Right renal cortex interstitium (tissue), 3 donors: ENCODE data around the gene TMC6. TPM values are rescaled to one million over a fixed set of nuclear protein-coding genes. Genes with fewer than 3 reads are reported as not detected.
"Not testable (repeated sequence)": the region's sequence is repeated elsewhere in the genome, so short reads cannot be mapped to it uniquely, and the experiment has no call there.

ENCODE experiments used
- DNase-seq, 3 donors: peaks; one replicate each; pipeline ENCODE4 v3.0.0-alpha.2; 2013; ENCODE audit warnings: low read depth in 3 of 3, low spot score in 2 of 3
- polyA plus RNA-seq, 3 donors: library from polyadenylated mRNA; unstranded; fragments of 120-200 nt; gene quantifications; one replicate each; pipeline ENCODE4 v1.2.1, GENCODE V29; 2013; ENCODE audit not compliant: insufficient read length in 3 of 3

Gene TMC6
- polyA plus RNA-seq, 3 donors, result 13.4 to 20.1 (median 17.4) TPM

DNA sequence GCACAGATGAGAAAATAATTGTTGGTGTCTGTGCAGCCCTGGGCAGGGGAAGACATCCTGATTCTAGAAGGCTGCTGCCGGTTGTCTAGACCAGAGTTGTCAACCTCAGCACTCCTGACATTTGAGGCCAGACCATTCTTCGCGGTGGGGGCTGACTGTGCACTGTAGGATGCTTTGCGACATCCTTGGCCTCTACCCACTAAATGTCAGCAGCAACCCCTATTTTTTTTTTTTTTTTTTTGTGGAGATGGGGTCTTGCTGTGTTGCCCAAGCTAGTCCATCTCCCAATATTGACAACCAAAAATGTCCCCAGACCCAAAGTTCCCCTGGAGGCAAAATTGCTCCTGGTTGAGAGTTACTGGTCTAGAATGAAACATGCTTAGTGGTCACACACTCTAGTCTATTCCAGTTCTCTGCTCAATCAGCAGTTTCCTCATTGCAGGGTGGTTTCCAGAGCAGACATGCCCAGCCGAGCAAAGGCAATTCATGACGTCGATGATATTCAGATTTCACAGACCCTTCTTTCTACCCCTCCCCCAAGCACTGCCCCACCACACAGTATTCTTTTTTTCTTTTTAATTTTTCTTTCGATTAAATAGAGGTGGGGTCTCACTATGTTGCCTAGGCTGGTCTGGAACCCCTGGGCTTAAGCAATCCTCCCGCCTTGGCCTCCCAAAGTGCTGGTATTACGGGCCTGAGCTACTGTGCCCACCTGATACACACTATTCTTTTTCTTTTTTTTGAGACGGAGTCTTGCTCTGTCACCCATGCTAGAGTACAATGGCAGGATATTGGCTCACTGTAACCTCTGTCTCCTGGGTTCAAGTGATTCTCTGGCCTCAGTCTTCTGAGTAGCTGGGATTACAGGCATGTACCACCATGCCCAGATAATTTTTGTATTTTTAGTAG, 26.6 kb upstream of the TMC6 start:
- DNase-seq, result no peak

DNA sequence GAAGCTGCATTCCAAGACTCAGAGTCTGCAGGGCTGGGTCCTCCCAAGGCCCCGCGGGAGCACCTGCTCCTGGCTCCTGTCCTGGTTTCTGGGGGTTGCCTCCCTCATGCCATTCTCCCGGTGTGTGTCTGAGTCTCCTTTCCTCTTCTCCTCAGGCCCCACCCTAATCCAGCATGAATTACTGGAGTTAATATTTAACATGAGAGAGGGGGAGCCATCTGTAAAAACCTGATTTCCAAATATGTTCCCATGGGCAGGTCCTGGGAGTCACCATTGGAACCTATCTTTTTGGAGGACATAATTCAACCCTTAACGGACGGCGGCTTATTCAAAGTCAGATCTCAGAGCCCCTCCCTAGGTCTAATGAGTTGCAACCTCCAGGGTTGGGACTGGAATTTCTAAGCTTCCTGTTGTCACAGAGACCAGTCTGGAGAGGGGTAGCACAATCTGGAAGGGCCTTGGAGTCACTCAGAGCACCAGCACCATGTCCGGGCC, 23.0 kb upstream of the TMC6 start:
- no peak for DNase-seq

GRCh38 chr17:78148286-78149016, 19.9 kb upstream of the TMC6 start:
- no peak for DNase-seq

DNA sequence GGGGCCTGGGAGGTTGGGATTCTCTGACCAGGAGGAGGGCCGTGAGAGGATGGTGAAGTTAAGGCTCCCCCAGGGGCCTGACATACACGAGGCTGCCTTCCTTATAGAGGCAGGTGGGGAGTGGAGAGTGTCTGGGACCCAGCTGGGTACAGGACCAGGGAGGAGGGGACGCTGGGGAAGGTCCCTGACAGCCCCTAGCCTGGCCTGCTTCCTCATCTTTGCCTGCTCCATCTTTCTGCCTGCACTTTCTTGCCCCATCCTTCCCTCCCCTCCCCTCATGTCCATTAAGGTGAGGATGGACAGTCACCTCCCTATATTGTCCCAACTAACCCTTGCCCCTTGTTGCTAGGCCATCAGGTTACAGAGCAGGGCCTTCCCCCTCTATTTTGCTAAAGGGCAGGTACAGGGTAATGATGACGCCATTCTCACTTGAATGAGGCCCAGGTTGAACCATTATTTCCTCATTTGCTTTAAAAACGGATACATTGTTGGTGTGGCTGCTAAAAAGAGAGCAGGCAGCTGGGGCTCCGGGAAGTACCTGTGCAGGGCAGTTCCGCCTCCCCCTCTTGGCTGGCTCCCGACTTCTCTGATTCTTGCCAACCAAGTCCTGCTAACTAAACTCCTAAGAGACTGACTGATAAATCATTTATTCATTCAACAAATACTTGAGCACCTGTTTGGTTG, 18.9 kb upstream of the TMC6 start:
- DNase-seq, result no peak

- no peak for DNase-seq
Measured at GRCh38 chr17:78146881-78147280, 18.3 kb upstream of the TMC6 start.

GRCh38 chr17:78146471-78146869, 17.9 kb upstream of the TMC6 start:
- DNase-seq, result no peak

DNA sequence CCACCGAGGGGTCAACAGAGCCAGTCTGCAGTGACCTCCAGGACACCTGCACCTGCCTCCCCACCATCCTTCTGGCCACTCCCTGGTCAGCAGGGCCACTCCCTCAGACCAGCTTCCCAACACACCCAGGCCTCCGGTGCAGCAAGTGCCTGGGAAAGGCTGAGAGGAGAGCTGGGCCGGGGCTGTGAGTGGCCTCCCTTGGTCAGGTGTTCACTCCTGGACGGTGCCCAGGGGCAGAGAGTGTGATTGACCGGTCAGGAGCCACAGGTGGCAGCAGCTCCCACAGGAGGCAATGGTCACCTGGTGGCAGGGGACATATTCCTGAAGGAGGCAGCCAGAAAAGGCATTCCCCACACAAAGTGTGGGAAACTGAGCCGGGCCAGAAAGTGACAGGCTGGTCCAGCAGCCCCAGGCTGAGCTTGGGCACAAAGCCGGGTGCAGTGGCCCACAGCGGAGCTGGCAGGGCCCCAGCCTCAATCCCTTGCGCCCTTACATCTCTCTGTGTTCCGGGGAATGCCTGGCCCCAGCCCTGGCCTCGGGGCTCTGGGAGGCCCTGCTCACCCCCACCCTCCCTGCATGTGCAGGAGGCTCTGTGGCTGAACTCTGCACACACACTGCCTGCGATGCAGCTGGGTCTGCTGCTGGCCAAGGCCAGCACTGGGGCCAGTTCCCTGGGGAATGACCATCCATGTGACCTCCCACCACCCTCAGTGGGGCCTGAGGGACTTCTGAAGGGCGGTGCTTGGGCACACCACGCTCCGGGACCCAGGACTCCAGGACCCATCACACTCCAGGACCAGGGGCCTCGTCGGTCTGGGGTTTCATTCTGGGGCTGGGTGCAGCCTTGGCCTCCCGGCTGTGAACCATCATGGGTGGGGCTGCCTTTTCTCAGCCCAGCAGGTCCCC, 16.4 kb upstream of the TMC6 start:
- DNase-seq, result no peak

- no peak for DNase-seq
Measured at GRCh38 chr17:78144147-78144719, 15.7 kb upstream of the TMC6 start.

- DNase-seq, result no peak
Measured at GRCh38 chr17:78143214-78144146, 14.9 kb upstream of the TMC6 start.

DNA sequence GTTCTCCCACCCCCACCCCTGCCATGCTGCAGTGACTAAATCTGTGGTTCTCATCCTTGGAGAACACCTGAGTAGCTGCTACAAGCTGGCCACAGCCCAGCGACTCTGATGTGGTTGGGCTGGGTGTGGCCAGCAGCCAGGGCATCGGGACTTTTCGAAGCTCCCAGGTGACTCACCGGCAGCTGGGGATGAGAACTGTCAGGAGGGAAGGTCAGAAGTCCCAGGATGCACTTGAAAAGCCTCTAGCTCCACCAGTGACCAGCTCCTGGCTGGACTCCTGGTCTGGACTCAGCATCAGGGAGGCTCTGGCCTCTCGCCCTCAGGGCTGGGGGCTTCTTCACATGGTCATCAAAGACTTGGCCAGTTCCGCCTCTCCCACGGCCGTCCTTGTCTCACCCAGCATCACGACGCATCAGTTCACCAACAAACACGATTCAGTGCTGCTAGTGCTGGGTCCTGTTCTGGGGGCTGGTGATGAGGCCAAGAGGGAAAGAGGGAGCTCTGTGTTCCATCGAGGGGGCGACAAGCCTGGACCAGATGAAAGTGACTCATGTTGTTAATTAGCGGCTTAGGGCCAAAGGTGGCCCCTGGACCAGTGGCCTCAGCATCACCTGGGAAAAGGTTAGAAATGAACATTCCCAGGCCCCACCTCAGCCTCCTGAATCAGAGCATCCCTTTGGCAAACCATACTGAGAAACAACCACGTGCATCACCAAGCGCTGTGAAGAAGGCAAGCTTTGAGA, 13.7 kb upstream of the TMC6 start:
- DNase-seq, result no peak

GRCh38 chr17:78141437-78142118, 13.0 kb upstream of the TMC6 start:
- DNase-seq, result no peak

GRCh38 chr17:78140169-78141051, 11.9 kb upstream of the TMC6 start:
- DNase-seq, result no peak

- DNase-seq, result not testable (repeated sequence)
Measured at GRCh38 chr17:78139861-78140168, 11.3 kb upstream of the TMC6 start.

- DNase-seq, result no peak
Measured at GRCh38 chr17:78138204-78139060, 9.9 kb upstream of the TMC6 start.

GRCh38 chr17:78137392-78138203, 9.0 kb upstream of the TMC6 start:
- no peak for DNase-seq
